Middle frontal gyrus (tissue), 1 donor: ENCODE results near the gene ARHGAP33.

ENCODE experiments used
- DNase-seq: peaks from one replicate; pipeline ENCODE4 v3.0.0-alpha.2; 2015; ENCODE audit warnings: low spot score; ENCODE audit errors: extremely low spot score

ARHGAP33 gene

DNA sequence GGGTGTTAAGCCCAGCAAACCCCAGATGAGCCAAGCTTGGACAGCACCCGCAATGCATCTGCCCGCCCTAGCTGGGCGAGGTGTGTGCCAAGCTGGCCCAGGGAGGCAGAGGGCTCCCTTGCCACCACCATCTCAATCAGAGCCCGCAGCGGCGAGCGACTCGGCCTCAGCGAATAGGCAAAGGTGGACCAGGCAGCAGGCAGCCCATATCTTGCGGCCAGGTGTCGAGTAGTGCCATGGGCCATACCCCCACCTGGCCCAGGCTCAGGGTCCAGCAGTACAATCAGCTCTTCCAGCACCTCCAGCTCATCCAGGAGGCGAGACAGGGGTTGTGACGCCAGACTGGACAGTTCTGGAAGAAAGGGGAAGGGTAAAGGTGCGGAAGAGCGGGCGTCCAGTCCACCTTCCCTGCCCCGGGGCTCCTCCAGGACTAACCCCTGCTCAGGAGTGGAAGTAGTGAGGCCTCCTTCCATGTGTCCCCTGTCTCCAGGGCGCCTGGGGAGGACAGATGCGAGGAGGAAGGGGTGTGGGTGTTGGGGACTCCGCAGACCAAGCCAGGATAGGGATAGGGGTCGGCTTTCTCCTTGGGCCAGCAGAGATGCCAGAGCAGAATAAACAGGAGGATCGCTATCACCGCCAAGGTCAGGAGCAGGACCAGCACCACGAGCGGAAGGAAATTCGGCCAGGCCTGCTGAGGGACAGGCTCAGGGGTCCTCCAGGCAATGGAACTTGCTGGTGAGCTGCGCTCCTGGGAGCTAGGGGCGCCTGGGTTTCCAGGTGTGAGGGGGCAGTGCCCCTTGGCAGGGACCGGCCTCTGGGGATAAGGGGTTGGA, 35.9 kb upstream of the ARHGAP33 start:
- DNase-seq = no peak

DNA sequence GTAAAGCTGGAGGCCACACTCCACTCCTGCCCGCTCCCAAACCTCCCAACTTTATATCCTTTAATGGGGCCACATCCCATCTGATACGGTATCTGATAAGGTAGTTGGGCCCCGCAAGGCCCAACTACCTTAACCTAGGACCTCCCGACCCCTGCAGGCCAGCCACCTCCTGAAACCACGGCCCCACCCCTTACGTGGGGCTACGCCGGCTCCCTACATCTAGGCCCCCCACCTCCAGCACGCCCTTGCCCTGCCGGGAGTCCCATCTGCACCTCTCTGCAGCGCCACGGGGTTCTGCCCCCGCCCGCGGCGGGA, 35.3 kb upstream of the ARHGAP33 start:
- DNase-seq = no peak

- DNase-seq = peak; percentile 93
These were observed 34.8 kb upstream of the ARHGAP33 start for GRCh38 chr19:35740423-35741202.

DNA sequence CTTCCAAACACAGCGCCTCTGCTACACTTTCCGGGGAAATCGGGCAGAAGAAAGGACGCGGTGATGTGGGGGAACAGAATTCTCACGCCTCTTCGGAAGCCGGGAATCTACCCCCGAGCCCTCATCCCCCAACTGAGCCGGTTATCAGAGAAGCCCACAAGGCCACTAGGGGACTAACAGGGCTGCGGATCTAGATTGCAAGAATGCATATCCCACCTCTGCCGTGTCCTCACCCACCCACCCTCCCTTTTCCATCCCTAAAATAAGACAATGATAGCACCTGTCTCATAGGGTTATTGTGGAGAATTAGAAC, 34.2 kb upstream of the ARHGAP33 start:
- DNase-seq = no peak

GRCh38 chr19:35742121-35742724, 33.1 kb upstream of the ARHGAP33 start, which contains the start of gene IGFLR1:
TSS of gene IGFLR1 (minus strand) at chr19:35742452. CDS start at chr19:35741180, 1,272 bp downstream.
- no peak for DNase-seq

GRCh38 chr19:35743640-35744429, 31.5 kb upstream of the ARHGAP33 start:
- DNase-seq = no peak

GRCh38 chr19:35744430-35745327, 30.7 kb upstream of the ARHGAP33 start:
- DNase-seq = peak; percentile 90

- peak; percentile 99 for DNase-seq
These were observed 29.9 kb upstream of the ARHGAP33 start, which contains the start of the genes PSENEN and U2AF1L4 for GRCh38 chr19:35745328-35746086. TSS of gene PSENEN (plus strand) at chr19:35745651. CDS start at chr19:35745931, 280 bp downstream. TSS of gene U2AF1L4 (minus strand) at chr19:35745418. CDS start at chr19:35745391, 27 bp downstream.

GRCh38 chr19:35746087-35746462, 29.3 kb upstream of the ARHGAP33 start:
- no peak for DNase-seq

GRCh38 chr19:35746531-35746930, 28.8 kb upstream of the ARHGAP33 start:
- DNase-seq = no peak

DNA sequence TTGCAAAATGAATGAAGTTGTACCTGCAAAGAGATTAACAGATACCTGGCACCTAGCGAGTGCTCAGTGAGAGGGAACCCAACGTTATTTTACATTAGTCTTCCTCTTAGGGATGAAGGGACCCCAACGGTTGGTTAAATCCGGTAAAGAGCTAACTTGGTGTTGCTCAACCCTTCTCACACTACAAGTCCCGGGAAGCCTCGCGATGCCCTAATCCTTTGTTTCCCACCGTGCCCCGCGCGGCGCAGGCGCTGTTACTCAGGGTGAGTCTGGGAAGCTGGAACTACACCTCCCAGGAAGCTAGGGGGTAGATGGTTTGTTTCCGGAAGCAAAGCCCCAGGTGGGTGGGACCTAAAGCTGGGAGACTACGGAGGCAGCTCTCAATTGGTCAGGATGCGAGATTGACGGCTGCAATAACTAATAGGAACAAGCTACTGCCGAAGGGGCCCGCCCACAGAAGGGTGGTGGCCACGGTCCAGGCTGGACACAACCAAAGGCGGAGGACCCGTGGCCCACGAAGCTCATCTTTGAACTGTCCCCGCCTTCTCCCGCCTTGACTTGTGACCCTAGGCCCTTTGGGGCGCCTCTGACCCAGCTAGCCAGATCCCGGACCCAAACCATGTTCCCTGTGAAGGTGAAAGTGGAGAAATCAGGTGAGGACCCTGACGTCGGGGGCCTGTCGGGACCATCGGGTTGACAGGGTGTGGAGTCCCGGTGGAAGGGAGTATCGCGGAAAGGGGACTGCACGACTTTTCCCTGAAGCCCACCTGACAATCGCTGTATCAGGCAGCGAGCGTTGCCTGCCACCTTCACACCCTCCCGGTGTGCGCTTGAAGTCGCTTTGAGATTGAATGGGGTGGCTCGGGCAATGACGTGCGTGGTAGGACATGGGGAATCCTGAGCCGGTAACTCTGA, 27.0 kb upstream of the ARHGAP33 start, which contains the start of gene LIN37:
TSS of gene LIN37 (plus strand) at position 471 of the 915 bp plus-strand sequence. CDS start at position 620, 149 bp downstream.
- DNase-seq = peak; percentile 100

DNA sequence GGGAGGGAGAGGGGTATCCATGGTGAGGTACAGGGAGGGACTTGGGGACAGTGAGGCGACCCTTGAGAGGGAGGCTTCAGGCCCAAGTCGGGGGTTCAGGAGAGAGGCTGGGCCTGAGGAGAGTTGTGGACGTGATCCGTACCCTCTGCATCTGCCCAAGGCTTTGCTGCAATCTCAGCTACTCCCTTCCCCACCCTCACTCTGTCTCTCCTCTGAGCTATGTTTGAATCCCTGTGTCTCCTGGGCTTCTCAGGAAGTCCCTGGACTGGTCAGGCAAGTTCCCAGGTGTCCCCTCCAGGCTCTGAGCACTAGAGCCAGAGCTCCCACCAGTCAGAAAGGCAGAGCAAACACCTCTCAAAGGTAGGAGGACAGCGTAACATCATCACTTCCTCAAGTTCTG, 25.2 kb upstream of the ARHGAP33 start:
- DNase-seq = no peak

GRCh38 chr19:35751839-35752745, 23.3 kb upstream of the ARHGAP33 start:
- no peak for DNase-seq

DNA sequence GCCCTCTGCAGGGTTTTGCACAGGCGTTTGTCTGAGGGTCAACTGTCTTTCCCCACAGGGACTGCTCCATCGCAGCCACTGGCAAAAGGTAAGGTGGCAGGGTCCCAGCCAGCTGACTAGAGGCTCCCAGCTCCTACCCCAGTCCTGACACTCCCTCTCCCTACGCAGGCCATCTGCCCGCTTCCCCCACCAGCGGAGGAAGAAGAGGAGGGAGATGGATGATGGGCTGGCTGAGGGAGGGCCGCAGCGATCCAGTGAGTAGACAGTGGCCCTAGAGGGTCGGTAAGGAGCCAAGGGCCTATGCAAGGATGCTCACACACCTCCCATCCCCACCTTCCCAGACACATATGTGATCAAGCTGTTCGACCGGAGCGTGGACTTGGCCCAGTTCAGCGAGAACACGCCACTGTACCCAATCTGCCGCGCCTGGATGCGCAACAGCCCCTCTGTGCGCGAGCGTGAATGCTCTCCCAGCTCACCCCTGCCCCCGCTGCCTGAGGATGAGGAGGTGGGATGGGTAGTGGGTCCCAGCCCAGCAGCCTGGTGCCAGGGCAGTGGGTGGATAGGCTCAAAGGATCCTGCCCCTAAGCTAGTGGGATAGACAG, 22.5 kb upstream of the ARHGAP33 start:
- DNase-seq = no peak

DNA sequence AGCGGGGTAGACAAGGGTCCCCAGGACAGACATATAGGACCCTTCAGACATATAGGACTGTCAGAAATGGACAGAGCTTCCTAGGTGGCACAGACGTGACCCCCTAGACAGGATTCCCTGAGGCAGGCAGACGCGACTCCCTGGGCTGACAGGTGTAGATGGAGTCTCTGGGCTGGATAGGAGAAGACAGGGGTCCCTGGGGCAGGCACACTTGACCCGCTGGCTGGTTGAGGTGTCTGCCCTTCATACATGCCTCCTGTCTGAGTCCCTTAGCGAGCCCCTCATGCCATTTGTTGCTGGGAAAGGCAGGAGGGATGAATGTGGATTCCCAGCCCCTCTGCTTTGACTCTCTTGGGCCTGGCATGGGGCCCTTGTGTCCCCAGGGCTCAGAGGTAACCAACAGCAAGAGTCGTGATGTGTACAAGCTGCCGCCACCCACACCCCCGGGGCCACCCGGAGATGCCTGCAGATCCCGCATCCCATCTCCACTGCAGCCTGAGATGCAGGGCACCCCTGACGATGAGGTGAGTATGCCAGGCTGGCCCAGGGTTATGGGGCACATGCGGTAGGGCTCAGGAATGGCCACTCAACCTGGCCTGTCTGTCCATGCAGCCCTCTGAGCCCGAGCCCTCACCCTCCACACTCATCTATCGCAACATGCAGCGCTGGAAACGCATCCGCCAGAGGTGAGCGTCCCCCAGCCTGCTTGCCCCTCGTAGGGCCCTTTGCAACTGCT, 21.6 kb upstream of the ARHGAP33 start:
- no peak for DNase-seq
